Measurements from ENCODE around the gene NECTIN4. TPM values are rescaled to one million over a fixed set of nuclear protein-coding genes. Genes with fewer than 3 reads are reported as not detected.

Gene NECTIN4
- total RNA-seq, 1 donor, result not detected

DNA sequence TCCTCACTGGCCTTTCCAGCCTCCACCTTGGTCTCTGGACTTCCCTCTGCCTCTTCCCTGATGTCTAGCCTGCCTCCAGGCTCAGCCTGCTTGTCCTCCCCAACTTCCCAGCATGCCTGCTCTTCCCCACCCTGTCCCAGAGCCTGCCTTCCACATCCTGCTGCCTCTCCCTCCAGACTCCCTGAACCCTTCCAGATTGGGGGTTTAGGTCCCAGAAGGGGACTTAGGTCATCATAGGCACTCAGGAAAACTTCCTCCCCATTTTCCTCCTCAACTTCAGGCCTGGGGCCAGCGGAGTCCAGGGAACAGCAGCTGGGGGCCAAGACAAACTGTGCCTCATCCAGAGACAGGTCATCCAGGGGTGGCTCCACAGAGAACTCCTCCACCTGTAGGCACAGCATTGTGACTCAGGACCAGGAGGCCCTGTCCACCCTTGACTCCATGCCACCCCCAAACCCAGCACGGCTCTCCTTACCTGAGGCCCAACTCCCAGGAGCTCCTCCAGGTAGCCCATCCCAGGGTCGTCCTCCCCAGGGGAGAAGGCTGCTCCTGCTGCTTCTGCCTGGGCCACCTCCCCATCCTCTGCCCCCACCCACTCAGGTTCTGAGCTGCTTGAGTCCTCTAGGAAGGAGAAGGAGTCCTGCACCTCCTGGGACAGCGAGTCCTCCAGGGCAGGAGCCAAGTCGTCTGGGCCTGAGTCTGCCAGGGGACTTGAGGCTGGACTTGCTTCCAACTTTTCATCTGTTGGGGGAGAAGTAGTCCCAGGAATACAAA is 40.2 kb downstream of the NECTIN4 start:
- TF ChIP-seq, protein P1, sequence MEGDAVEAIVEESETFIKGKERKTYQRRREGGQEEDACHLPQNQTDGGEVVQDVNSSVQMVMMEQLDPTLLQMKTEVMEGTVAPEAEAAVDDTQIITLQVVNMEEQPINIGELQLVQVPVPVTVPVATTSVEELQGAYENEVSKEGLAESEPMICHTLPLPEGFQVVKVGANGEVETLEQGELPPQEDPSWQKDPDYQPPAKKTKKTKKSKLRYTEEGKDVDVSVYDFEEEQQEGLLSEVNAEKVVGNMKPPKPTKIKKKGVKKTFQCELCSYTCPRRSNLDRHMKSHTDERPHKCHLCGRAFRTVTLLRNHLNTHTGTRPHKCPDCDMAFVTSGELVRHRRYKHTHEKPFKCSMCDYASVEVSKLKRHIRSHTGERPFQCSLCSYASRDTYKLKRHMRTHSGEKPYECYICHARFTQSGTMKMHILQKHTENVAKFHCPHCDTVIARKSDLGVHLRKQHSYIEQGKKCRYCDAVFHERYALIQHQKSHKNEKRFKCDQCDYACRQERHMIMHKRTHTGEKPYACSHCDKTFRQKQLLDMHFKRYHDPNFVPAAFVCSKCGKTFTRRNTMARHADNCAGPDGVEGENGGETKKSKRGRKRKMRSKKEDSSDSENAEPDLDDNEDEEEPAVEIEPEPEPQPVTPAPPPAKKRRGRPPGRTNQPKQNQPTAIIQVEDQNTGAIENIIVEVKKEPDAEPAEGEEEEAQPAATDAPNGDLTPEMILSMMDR (IDR thresholded peaks at IDR 0.05; ENCODE audit: insufficient read depth, low read length), result no peak
- no peak overlapping the region for H3K4me3 ChIP-seq (ENCODE audit: low read depth, low read length)
- no peak for DNase-seq (ENCODE audit: low read depth)

DNA sequence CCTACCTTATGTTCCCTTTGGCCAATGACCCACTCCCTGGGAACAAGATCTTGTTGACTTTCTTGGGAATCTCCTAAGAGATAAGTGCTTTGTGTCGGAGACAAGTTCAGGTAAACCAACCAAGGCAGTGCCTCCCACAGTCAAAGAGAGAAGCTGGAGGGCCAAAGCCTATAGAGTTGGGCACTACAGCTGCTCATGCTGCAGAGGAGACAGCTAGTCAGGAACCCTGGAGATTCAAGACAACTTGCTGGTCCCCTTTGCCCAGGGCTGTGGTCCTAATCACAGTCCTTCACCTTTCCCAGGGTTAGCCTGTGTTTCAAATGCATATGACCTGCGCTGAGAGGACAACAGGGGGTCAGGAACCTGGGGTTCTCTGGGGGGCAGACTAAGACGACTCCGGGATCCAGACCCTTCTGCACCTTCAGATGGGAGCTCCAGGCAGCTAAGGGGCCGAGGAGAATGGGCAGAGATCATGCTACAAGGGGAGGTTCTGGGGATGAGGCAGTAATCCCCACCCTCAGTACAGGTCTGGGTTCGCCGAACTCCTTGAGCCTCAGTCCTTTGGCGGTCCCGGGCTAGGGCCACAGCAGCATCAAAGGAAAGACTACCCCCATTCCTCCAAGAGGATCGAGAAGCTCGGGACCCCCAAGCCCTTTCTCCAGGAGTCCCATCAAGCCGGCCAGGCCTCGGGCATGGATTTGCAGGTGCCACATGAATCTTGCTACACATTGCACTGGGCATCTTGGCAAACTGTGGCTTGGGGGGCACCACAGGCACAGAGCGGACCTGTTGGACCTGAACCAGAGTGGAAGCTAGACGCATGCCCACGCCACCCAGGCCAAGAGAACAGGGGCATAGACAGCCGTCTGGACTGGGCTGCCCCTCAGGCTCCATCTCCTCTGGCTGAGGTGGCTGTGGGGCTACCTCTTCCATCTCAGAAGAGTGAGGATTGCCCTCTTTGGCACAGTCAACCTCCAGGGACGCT is 41.6 kb downstream of the NECTIN4 start:
- TF ChIP-seq, protein P1 (IDR thresholded peaks at IDR 0.05; ENCODE audit: insufficient read depth, low read length), result no peak
- no peak overlapping the region for H3K4me3 ChIP-seq (ENCODE audit: low read depth, low read length)
- DNase-seq (ENCODE audit: low read depth), result no peak

DNA sequence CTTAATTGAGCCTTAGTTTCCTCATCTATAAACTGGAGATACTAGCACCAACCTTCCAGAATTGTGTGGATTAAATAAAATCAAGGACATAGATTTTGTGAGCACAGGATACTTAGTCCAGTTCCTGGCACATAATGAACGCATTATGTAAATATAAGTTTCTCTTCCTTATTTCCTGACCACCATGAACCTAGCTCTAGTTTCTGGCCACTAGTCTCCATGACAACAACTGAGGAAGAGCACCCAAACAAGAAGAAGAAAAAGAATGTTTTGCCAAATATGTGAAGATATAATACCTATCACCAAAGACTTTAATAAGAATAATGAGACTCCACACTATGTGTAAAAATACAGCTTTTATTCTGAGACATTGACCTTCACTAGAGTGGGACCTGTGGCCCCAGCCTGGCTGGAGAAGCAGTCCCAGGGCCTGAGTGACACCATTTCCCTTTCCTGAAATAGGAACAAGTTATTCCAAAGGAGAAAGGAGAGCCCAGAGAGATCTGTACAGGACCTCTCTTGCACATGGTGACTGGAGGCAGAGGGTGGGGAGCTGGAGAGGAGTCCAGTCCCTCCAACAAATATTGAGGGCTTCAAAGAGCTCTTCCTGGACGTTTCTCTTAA is 42.6 kb downstream of the NECTIN4 start:
- no peak for DNase-seq (ENCODE audit: low read depth)
- H3K4me3 ChIP-seq (ENCODE audit: low read depth, low read length), result peak overlapping the region; percentile 71
- TF ChIP-seq, protein P1 (IDR thresholded peaks at IDR 0.05; ENCODE audit: insufficient read depth, low read length), result no peak

DNA sequence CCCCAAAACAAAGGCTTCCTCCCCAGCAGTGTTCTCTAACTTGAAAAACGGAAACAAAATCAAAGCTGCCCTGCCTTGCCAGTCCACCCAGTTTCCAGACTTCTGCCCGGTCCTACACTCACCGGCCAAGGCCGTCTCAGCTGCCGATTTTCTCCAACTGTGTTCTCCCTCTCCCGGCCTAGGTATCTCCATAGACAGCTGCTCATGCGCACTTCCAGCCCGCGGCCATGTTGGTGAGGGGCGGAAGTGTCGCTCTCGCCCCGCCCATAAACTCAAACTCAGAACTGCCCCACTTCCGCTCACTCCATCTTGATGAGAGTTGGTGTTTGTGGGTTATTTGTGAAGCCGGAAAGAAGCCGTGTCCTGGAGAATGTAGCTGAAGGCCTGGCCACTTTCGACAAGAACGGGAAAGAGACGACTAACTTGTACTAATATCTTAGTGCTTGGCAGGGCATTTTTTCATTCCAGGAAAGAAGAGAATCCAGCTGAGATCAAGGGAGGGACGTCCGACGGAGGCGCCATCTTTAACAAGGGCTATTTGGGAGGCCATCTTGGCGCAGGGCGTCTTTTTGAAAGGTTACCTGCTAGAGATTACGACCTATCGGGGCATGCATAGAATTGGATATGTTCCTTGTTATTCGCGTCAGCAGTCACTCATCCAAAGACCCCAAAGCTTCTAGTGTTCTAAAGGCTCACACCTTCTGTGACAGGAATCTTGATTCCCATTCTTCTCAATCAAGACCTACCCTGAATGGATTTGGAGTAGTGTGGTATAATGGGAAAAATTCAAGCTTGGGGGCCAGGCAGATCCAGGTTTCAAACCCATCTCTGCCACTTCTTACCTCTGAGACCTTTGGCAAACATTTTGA is 43.4 kb downstream of the NECTIN4 start, which contains the start of gene USF1:
Gene USF1, minus strand, starts transcription at position 242 of the 869 bp plus-strand sequence. CDS start 2,702 bp downstream, outside the sequence.
- TF ChIP-seq, protein P1 (IDR thresholded peaks at IDR 0.05; ENCODE audit: insufficient read depth, low read length), result no peak
- H3K4me3 ChIP-seq (ENCODE audit: low read depth, low read length), result peak within 1 kb of the TSS; percentile 91
- DNase-seq (ENCODE audit: low read depth), result peak; percentile 95

DNA sequence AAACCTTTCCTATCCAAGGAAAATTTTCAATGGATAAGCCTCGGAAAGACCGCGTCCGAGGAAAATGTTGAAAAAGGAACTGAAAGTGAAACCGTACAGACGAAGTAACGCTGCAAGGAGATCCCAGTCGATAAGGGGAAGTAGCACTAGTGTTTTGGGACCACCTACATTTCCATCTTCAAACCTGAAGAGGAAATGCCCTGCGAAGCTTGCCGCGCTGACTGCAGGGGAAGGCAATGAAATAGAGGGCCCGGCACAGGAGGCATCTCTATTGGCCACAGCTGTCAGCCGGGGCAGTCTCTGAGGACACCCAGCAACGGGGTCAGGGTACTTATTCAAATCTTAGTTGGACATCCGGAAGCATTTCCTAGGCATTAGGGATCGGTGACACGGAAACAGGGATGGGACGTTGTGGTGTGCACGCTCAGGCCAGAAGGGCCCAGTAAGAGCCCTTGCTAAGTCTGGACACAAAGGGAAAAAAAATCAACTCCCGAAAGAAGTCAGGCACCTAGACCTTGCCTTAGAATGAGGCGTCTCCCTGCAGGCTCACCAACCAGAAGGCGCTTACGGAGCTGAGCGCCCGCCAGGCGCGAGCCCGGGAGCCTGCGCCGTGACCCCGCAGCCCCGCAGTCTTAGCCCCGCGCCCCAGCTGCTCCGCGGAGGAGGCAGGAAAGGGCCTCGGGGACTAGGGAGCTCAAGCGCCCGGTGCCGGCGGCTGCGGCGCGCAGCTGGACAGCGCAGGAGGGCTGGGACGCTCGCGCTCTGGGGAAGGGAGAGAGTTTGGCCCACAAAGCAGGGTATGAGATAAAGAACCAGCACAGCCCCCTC is 44.2 kb downstream of the NECTIN4 start:
- TF ChIP-seq, protein P1 (IDR thresholded peaks at IDR 0.05; ENCODE audit: insufficient read depth, low read length), result no peak
- peak; percentile 58 for DNase-seq (ENCODE audit: low read depth)
- H3K4me3 ChIP-seq (ENCODE audit: low read depth, low read length), result peak overlapping the region; percentile 91
